Measurements from ENCODE around the gene FANCC.

Gene FANCC

GRCh38 chr9:95140821-95141220 lies 176.7 kb downstream of the FANCC start:
- DNase-seq (ENCODE audit: low read depth) = no peak
- H3K4me3 ChIP-seq (ENCODE audit: low read length) = no peak overlapping the region
- no peak for TF ChIP-seq CTCF (conservative IDR thresholded peaks at IDR 0.05; ENCODE audit: low read depth, low read length)

GRCh38 chr9:95139126-95139525 lies 178.4 kb downstream of the FANCC start:
- no peak for TF ChIP-seq CTCF (conservative IDR thresholded peaks at IDR 0.05; ENCODE audit: low read depth, low read length)
- no peak for DNase-seq (ENCODE audit: low read depth)
- H3K4me3 ChIP-seq (ENCODE audit: low read length) = no peak overlapping the region

- TF ChIP-seq CTCF (conservative IDR thresholded peaks at IDR 0.05; ENCODE audit: low read depth, low read length) = no peak
- no peak overlapping the region for H3K4me3 ChIP-seq (ENCODE audit: low read length)
- no peak for DNase-seq (ENCODE audit: low read depth)
These were observed 179.0 kb downstream of the FANCC start for GRCh38 chr9:95138474-95138873.

GRCh38 chr9:95137587-95138145 lies 179.8 kb downstream of the FANCC start:
- no peak for TF ChIP-seq CTCF (conservative IDR thresholded peaks at IDR 0.05; ENCODE audit: low read depth, low read length)
- no peak overlapping the region for H3K4me3 ChIP-seq (ENCODE audit: low read length)
- no peak for DNase-seq (ENCODE audit: low read depth)

DNA sequence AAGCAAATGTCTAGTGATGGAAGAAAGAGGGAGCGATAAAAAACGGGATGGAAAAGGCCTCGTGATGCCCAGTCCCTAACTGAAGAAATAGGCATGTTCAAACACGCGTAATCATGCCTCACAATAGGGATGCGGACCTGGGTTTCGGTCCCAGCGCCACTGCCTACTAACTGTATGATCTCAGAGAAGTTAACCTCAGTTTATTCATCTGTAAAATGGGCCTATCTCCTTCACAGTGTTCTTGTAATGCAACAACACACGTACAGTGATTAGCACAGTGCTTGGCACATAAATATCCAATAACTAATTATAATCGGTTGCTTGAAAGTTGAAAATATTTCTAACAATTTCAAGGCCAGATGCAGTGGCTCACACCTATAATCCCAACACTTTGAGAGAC lies 181.8 kb downstream of the FANCC start:
- DNase-seq (ENCODE audit: low read depth) = no peak
- H3K4me3 ChIP-seq (ENCODE audit: low read length) = no peak overlapping the region
- TF ChIP-seq CTCF (conservative IDR thresholded peaks at IDR 0.05; ENCODE audit: low read depth, low read length) = no peak

DNA sequence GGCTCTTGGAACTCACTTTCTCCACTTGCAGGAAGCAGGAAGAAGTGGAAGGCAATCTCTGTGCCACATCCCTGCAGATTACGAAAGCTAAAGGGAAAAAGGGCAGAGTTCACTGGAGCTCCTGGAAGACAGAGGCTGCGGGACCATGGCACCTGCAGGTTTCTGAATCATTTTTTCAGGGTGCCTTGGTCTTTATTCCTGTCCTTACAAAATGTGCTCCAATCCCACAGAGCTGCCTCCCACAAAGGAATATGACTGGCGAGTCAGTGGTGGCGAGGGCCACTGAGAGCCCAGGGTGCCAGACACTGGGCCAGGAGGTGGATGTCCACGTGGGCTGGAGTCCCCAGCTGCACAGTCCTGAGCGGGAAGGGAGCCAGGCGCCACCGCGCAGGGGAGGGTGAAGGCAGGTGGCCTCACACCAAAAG lies 183.0 kb downstream of the FANCC start:
- no peak overlapping the region for H3K4me3 ChIP-seq (ENCODE audit: low read length)
- TF ChIP-seq CTCF (conservative IDR thresholded peaks at IDR 0.05; ENCODE audit: low read depth, low read length) = no peak
- DNase-seq (ENCODE audit: low read depth) = no peak

DNA sequence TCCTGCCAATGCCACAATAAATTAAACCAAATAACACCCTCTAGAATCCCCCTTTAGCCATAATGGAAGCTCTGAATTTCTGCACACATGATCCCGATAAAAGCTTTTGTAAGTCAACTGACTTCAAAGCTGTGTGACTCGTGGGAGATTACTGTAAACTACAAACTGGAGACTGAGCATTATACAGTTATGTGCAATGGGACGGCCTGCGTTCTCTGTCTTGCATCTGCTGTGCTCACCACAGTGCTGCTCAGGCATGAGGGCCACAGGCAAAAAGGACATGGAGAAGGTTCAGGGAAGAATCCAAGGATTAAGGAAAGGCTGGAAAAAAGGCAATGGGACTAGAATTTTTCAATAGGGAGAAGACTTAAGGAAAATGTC lies 184.2 kb downstream of the FANCC start:
- H3K4me3 ChIP-seq (ENCODE audit: low read length) = no peak overlapping the region
- DNase-seq (ENCODE audit: low read depth) = no peak
- no peak for TF ChIP-seq CTCF (conservative IDR thresholded peaks at IDR 0.05; ENCODE audit: low read depth, low read length)

All from retinal pigment epithelial cell (primary cell).